ENCODE results near the gene TBC1D16.

TBC1D16 gene

GRCh38 chr17:79924639-79924976 lies 111.1 kb downstream of the TBC1D16 start:
- DNase-seq, result no peak
- intact Hi-C loops (cut with DNase I), result loop anchor here (5.0 kb wide), 1 partner anchor 77 kb away; no protein-coding TSS in a partner anchor

DNA sequence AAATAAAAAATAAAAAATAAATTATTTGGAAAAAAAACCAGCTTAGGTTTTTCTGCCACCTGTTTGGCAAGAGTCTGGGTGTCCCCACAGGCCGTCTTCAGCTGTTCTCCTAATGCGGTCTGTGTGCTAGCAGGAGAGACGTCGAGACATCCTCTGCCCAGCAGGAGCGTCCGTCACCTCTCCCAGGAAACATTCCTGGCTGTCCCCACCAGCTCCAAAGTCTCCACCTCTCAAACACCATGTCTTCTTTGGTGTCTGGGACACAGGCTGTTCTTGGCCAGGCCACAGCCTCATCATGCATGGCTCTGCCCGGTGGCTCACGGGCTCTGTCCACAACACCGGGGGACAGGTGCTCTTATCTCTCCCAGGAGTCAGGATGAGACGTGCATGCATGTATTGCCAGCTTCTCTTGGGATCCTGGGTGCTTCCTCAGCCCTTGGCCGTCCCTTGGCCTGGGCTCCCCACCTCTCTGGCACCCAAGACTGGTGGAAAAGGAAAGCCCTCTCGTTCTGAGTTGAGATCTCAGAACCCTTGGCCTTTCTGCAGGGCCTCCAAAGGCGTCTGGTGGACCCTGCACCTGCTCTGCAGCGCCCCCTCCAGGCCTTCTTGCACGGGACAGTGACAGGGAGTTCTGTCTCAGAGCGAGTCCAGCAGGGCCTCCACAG lies 111.6 kb downstream of the TBC1D16 start:
- intact Hi-C loops (cut with DNase I), result loop anchor here (5.0 kb wide), 1 partner anchor 77 kb away; no protein-coding TSS in a partner anchor
- DNase-seq, result peak in 6 of 10 donors; percentile 43 to 95 (median 64)

- peak in 1 of 10 donors; percentile 50 for DNase-seq
Measured at GRCh38 chr17:79922798-79923197, 112.9 kb downstream of the TBC1D16 start.

DNA sequence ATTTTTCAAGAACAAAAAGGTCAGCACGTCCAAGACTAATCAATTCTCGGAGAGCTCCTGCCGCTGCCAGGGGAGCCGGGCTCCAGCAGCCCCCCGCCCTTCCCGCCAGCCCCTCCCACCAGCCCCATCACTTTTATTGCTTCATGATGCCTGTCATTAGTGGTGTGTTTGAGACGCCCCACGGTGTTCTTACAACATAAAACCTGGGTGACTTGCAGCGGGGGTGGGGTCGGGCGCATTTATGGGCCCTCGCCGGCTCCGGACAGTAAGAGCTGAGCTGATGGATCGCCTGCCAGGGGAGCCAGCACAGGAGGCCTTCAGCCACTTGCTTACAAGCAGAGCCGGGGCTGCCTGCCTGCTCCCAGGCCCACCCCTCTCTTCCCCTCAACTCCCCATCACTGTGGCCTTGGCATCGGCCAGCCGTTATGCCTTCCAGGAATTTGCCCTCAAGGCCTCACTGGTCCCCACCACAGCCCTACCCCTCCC lies 113.5 kb downstream of the TBC1D16 start:
- peak in 2 of 10 donors; percentile 58 to 62 for DNase-seq
- intact Hi-C loops (cut with DNase I), result loop anchor here (5.0 kb wide), 1 partner anchor 75 kb away; no protein-coding TSS in a partner anchor

More at GRCh38 chr17:79922798-79923197, 112.9 kb downstream of the TBC1D16 start:
- intact Hi-C loops (cut with DNase I), result loop anchor here (5.0 kb wide), 1 partner anchor 75 kb away; no protein-coding TSS in a partner anchor

DNA sequence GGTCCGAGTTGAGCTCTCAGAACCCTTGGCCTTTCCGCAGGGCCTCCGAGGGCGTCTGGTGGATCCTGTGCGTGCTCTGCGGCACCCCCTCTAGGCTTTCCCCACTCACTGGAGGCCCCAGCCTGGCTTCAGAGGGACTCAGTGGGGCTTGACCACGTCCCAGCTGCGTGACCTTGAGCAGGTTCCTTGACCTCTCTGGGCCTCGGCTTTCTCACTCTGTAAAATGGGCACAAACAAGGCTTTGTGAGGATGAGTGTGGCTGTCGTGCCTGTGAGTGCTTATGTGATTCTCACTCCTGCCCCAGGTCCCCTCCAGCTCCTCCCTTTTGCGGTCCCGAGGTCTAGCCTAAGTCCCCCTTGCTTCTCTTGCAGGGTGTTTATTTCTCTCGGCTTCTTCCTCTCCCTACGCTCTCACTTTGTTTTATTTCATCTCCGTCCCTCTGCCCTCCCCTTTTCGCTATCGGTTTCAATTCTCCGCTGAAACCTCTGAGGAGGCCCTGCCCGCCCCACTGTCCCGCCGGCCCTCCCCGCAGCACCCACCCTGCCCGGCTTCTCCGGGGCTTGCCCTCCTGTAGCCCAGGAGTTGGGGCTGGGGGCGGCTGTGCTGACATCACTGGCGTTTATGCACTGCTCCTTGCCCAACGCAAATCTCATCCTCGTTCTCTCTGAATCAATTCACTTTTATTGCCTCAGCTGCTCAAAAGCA lies 114.1 kb downstream of the TBC1D16 start:
- intact Hi-C loops (cut with DNase I), result loop anchor here (5.0 kb wide), 1 partner anchor 74 kb away; no protein-coding TSS in a partner anchor
- peak in 2 of 10 donors; percentile 41 to 59 for DNase-seq

- intact Hi-C loops (cut with DNase I), result loop anchor here (5.0 kb wide), 1 partner anchor 74 kb away; no protein-coding TSS in a partner anchor
- peak in 2 of 10 donors; percentile 75 to 80 for DNase-seq
Measured at GRCh38 chr17:79920751-79921410, 114.8 kb downstream of the TBC1D16 start.

DNA sequence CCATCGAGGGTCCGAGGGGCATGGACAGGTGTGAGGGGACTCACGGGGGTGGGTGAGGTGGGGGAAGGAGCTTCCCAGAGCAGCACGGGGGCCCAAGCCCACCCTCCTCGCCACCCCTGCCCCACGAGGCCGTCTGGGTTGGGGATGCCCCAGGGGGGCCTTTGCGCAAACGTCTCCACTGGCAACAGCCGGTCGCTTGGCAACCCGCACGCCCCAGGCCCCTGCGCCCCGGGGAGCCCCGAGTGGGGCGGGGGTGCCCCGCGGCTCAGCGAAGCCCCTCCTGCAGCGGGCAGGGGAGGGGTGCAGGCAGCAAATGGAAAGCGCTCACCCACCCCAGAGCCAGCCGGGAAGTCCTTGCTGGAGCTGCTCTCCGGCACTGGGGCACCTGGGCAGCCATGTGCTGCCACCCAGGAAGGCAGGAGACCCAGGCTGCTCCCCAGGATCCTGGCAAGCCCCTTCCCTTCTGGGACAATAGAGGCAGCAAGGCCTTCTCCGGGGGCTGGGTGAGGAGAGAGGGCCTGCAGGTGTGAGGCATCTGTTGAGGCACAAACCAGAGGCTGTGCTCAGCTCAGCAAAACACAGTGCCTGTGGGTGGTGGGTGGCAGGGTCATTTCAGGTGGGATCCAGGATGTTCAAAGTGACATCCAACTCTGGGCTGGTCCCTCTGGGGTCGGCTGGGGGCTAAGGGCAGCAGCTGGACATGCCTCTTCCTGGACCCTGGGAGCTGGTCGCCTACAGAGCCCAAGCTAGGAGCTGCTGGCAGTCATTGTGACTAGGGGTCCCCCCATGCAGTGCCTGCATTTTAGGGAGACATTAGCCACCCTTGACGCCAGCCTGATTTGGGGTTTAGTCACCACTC lies 115.6 kb downstream of the TBC1D16 start:
- intact Hi-C loops (cut with DNase I), result loop anchor here (5.0 kb wide), 2 partner anchors 73 to 128 kb away; no protein-coding TSS in a partner anchor
- DNase-seq, result peak in 2 of 10 donors; percentile 74 to 82

DNA sequence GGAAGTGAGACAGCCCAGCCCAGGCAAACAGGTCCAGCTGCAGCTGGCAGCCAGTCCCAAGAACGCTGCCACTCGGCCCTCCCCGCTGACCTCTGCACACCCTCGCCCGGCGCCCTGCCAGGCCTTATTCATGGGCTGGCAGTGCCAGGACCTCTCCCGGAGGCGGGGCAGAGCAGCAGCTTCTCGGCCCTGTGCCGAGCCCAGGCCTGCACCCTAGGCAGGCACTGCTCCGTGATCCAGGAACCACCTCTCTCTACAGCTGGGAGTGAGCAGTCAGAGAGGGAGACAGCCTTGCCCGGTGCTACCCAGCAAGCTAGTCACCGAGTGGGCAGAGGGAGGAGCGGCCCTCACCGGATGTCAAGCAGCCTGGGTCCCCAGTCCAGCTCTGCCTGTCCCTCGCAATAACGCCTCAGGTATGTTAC lies 116.5 kb downstream of the TBC1D16 start:
- intact Hi-C loops (cut with DNase I), result loop anchor here (5.0 kb wide), 1 partner anchor 127 kb away; no protein-coding TSS in a partner anchor
- DNase-seq, result peak; percentile 80 to 99 (median 90)

- intact Hi-C loops (cut with DNase I), result loop anchor here (5.0 kb wide), 1 partner anchor 126 kb away; no protein-coding TSS in a partner anchor
- DNase-seq, result no peak
Measured at GRCh38 chr17:79918581-79919163, 117.0 kb downstream of the TBC1D16 start.

DNA sequence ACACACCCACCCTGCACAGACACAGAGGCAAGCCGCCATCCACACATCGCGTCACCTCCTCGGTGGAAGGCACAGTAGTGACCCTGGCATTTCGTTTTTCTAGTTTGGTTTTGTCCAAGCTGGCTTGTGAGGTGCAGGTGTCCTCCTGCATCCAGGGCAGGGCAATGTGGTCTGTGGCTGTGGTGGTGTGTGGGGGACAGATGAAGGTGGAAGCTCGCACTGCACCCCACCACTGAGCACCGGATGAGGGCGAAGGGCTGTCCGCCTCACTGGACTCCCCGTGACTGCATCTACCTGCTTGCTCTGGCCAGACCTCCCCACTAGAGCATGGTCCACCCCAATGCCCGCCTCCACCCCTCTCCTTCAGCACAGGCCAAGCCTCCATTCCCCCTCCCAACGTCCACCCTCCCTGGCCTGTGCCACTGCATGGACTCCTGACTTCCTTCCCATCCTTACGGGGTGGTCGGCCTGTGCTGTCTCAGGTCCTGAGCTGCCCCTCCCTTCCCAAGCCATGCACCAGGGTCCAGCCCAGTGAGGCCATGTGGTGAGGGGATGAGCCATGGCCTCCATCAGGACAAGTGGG lies 117.7 kb downstream of the TBC1D16 start:
- peak in 2 of 10 donors; percentile 64 to 67 for DNase-seq
- intact Hi-C loops (cut with DNase I), result loop anchor here (5.0 kb wide), 1 partner anchor 126 kb away; no protein-coding TSS in a partner anchor

DNA sequence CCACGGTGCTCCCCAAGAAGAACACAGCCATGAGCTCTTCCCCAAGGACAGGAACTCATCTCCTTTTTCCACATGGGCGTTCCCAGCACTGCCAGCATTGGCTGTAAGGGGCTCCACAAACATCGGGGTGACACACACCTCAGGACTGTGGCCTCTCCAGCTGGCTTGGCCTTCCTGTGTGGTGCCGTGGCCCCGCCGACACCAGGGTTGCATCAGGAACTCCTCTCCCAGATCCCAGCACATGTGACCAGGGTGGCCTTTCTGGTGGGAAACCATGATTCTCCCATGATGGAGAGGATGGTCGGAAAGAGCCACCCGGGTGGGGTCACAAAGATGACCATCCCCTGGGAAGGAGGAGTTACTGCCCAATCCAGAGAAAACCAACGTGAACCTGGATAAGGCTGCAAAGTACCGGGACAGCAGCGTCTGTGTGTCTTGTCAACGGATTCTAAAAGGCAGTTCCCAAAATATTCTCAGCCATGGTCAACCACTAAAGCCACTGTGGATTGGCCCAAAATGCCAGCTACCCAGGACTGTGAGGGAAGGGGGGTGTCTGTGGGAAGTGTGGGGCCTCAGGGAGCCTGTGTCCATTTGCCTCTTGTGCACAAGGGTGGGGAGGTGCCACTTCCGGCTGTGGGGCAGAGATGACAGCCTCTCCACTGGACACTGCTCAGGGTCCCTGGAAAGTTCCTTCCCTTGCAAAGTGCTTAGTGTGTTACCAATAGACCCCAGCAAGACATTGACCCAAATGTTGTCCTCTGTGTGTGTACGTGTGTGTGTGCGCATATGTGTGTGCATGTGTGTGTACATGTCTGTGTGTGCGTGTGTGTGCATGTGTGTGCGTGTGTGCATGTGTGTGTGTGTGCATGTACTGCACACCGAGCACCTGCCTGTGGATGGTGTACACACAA lies 118.4 kb downstream of the TBC1D16 start:
- DNase-seq, result peak in 2 of 10 donors; percentile 52 to 64
- intact Hi-C loops (cut with DNase I), result loop anchor here (5.0 kb wide), 1 partner anchor 125 kb away; no protein-coding TSS in a partner anchor

DNA sequence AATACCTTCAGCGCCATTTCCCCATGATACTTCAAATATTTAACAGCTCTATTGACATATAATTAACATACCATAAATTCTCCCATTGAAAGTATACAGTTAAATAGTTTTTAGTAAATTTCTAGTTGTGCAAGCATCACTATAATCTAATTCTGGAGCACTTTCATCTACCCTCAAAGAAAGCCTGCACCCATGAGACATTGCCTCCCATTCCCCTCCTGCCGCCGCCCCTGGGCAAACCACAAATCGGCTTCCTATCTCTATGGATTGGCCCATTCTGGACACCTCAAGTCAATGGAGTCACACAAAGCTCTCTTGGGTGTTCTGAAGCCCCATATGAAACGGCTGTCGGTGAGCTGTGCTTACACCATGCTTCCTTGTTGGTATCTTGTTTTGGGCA lies 119.2 kb downstream of the TBC1D16 start:
- peak in 2 of 10 donors; percentile 31 to 43 for DNase-seq

GRCh38 chr17:79915850-79916430 lies 119.7 kb downstream of the TBC1D16 start:
- intact Hi-C loops (cut with DNase I), result loop anchor here (5.0 kb wide), 1 partner anchor 124 kb away; no protein-coding TSS in a partner anchor
- DNase-seq, result peak in 3 of 10 donors; percentile 49 to 90 (median 84)

More for the DNA sequence above, 119.2 kb downstream of the TBC1D16 start:
- intact Hi-C loops (cut with DNase I), result loop anchor here (5.0 kb wide), 1 partner anchor 124 kb away; no protein-coding TSS in a partner anchor

GRCh38 chr17:79914813-79915740 lies 120.6 kb downstream of the TBC1D16 start:
- peak in 2 of 10 donors; percentile 69 to 70 for DNase-seq
- intact Hi-C loops (cut with DNase I), result loop anchor here (5.0 kb wide), 1 partner anchor 123 kb away; no protein-coding TSS in a partner anchor

GRCh38 chr17:79913896-79914812 lies 121.5 kb downstream of the TBC1D16 start:
- DNase-seq, result peak in 1 of 10 donors; percentile 51
- intact Hi-C loops (cut with DNase I), result no loop called here

All from posterior cingulate gyrus (tissue), 11 donors.